ENCODE data around the gene VCPKMT.
A peak's percentile ranks its signal among the peaks of the same experiment; 100 is the strongest.

Gene VCPKMT

GRCh38 chr14:50062438-50063085 lies 53.8 kb downstream of the VCPKMT start:
- no peak overlapping the region for H3K4me3 ChIP-seq (ENCODE audit: low read length)
- peak overlapping the region; percentile 41 for H3K27ac ChIP-seq (ENCODE audit: low read depth, low read length)
- peak overlapping the region; percentile 8 for H3K56ac ChIP-seq (ENCODE audit: low read length)
- no peaks in the 10 kb centered on the region for H3K79me2 ChIP-seq (ENCODE audit: control insufficient read depth, insufficient read depth, low read length)
- H4K8ac ChIP-seq (ENCODE audit: low read depth, low read length), result no peak overlapping the region
- WGBS (ENCODE audit: extremely low coverage, insufficient coverage, low lambda C conversion rate), result no CpG with 5 or more reads among the region's 7 CpGs
- H3K4ac ChIP-seq (ENCODE audit: low read depth, low read length), result no peak overlapping the region
- H3K18ac ChIP-seq (ENCODE audit: low read length), result peak overlapping the region; percentile 7
- no peak overlapping the region for H3K4me2 ChIP-seq (ENCODE audit: low read length)
- peaks cover 11% of the 10 kb centered on the region for H3K4me1 ChIP-seq (ENCODE audit: control insufficient read depth, low read depth, low read length)
- H3K9ac ChIP-seq (ENCODE audit: low read length), result peak overlapping the region; percentile 9
- no peak overlapping the region for H3K23ac ChIP-seq (ENCODE audit: low read length)
- H2AK5ac ChIP-seq (ENCODE audit: low read length), result no peak overlapping the region
- peak overlapping the region; percentile 0 for H2BK120ac ChIP-seq (ENCODE audit: low read depth, low read length)
- H2BK15ac ChIP-seq (replicated peaks; ENCODE audit: low read depth), result no peak overlapping the region
- no peak overlapping the region for H4K5ac ChIP-seq (ENCODE audit: low read length)
- H2BK5ac ChIP-seq (ENCODE audit: low read length), result peak overlapping the region; percentile 67
- no peaks in the 10 kb centered on the region for H3K36me3 ChIP-seq (ENCODE audit: control insufficient read depth, insufficient read depth, low read length)
- H3K79me1 ChIP-seq (ENCODE audit: low read length), result no peaks in the 10 kb centered on the region
- DNase-seq, result peak; percentile 90
- no peaks in the 10 kb centered on the region for H3K27me3 ChIP-seq (ENCODE audit: insufficient read depth, low read length, poor library complexity)

GRCh38 chr14:50061664-50062437 lies 54.5 kb downstream of the VCPKMT start:
- Histone ChIP-seq H3K27me3 (ENCODE audit: insufficient read depth, low read length, poor library complexity) (no peaks in the 10 kb centered on the region), H2BK15ac (replicated peaks; ENCODE audit: low read depth) (no peak overlapping the region), H3K9ac (ENCODE audit: low read length) (peak overlapping the region; percentile 9), H3K79me2 (ENCODE audit: control insufficient read depth, insufficient read depth, low read length) (no peaks in the 10 kb centered on the region), H4K8ac (ENCODE audit: low read depth, low read length) (no peak overlapping the region), H2AK5ac (ENCODE audit: low read length) (no peak overlapping the region), H3K56ac (ENCODE audit: low read length) (peak overlapping the region; percentile 8), H3K4me3 (ENCODE audit: low read length) (no peak overlapping the region), H3K79me1 (ENCODE audit: low read length) (no peaks in the 10 kb centered on the region), H3K4ac (ENCODE audit: low read depth, low read length) (no peak overlapping the region), H2BK5ac (ENCODE audit: low read length) (peak overlapping the region; percentile 48), H3K18ac (ENCODE audit: low read length) (peak overlapping the region; percentile 96), H2BK120ac (ENCODE audit: low read depth, low read length) (peak overlapping the region; percentile 0), H3K23ac (ENCODE audit: low read length) (no peak overlapping the region), H4K5ac (ENCODE audit: low read length) (no peak overlapping the region), H3K4me1 (ENCODE audit: control insufficient read depth, low read depth, low read length) (peaks cover 11% of the 10 kb centered on the region), H3K4me2 (ENCODE audit: low read length) (no peak overlapping the region), H3K27ac (ENCODE audit: low read depth, low read length) (peak overlapping the region; percentile 86), H3K36me3 (ENCODE audit: control insufficient read depth, insufficient read depth, low read length) (no peaks in the 10 kb centered on the region)
- WGBS (ENCODE audit: extremely low coverage, insufficient coverage, low lambda C conversion rate), result no CpG with 5 or more reads among the region's 11 CpGs
- peak; percentile 75 for DNase-seq

- Histone ChIP-seq H2BK5ac (ENCODE audit: low read length) (peak overlapping the region; percentile 48), H3K36me3 (ENCODE audit: control insufficient read depth, insufficient read depth, low read length) (no peaks in the 10 kb centered on the region), H3K56ac (ENCODE audit: low read length) (peak overlapping the region; percentile 63), H3K4ac (ENCODE audit: low read depth, low read length) (peak overlapping the region; percentile 62), H2BK15ac (replicated peaks; ENCODE audit: low read depth) (no peak overlapping the region), H3K27ac (ENCODE audit: low read depth, low read length) (peak overlapping the region; percentile 86), H3K9ac (ENCODE audit: low read length) (no peak overlapping the region), H3K79me2 (ENCODE audit: control insufficient read depth, insufficient read depth, low read length) (no peaks in the 10 kb centered on the region), H4K5ac (ENCODE audit: low read length) (peak overlapping the region; percentile 77), H2AK5ac (ENCODE audit: low read length) (no peak overlapping the region), H3K79me1 (ENCODE audit: low read length) (no peaks in the 10 kb centered on the region), H4K8ac (ENCODE audit: low read depth, low read length) (peak overlapping the region; percentile 58), H3K23ac (ENCODE audit: low read length) (no peak overlapping the region), H3K4me2 (ENCODE audit: low read length) (no peak overlapping the region), H3K4me3 (ENCODE audit: low read length) (no peak overlapping the region), H2BK120ac (ENCODE audit: low read depth, low read length) (no peak overlapping the region), H3K27me3 (ENCODE audit: insufficient read depth, low read length, poor library complexity) (no peaks in the 10 kb centered on the region), H3K18ac (ENCODE audit: low read length) (peak overlapping the region; percentile 96), H3K4me1 (ENCODE audit: control insufficient read depth, low read depth, low read length) (peaks cover 11% of the 10 kb centered on the region)
- no CpG with 5 or more reads among the region's 12 CpGs for WGBS (ENCODE audit: extremely low coverage, insufficient coverage, low lambda C conversion rate)
- peak; percentile 90 for DNase-seq
These were observed 55.3 kb downstream of the VCPKMT start for GRCh38 chr14:50060871-50061663.

GRCh38 chr14:50059763-50060616 lies 56.4 kb downstream of the VCPKMT start:
- Histone ChIP-seq H3K36me3 (ENCODE audit: control insufficient read depth, insufficient read depth, low read length) (no peaks in the 10 kb centered on the region), H3K4me1 (ENCODE audit: control insufficient read depth, low read depth, low read length) (peaks cover 11% of the 10 kb centered on the region), H4K8ac (ENCODE audit: low read depth, low read length) (no peak overlapping the region), H3K27me3 (ENCODE audit: insufficient read depth, low read length, poor library complexity) (no peaks in the 10 kb centered on the region), H2AK5ac (ENCODE audit: low read length) (no peak overlapping the region), H3K79me1 (ENCODE audit: low read length) (no peaks in the 10 kb centered on the region), H3K23ac (ENCODE audit: low read length) (no peak overlapping the region), H3K18ac (ENCODE audit: low read length) (peak overlapping the region; percentile 8), H3K56ac (ENCODE audit: low read length) (no peak overlapping the region), H3K4me2 (ENCODE audit: low read length) (no peak overlapping the region), H3K27ac (ENCODE audit: low read depth, low read length) (peak overlapping the region; percentile 1), H3K4ac (ENCODE audit: low read depth, low read length) (no peak overlapping the region), H3K9ac (ENCODE audit: low read length) (no peak overlapping the region), H4K5ac (ENCODE audit: low read length) (no peak overlapping the region), H3K4me3 (ENCODE audit: low read length) (no peak overlapping the region), H2BK5ac (ENCODE audit: low read length) (no peak overlapping the region), H2BK120ac (ENCODE audit: low read depth, low read length) (no peak overlapping the region), H3K79me2 (ENCODE audit: control insufficient read depth, insufficient read depth, low read length) (no peaks in the 10 kb centered on the region), H2BK15ac (replicated peaks; ENCODE audit: low read depth) (no peak overlapping the region)
- no CpG with 5 or more reads among the region's 13 CpGs for WGBS (ENCODE audit: extremely low coverage, insufficient coverage, low lambda C conversion rate)
- DNase-seq, result peak; percentile 16

All from mesendoderm (in vitro differentiated cells).